ENCODE data around the gene CNBD2.

DNA sequence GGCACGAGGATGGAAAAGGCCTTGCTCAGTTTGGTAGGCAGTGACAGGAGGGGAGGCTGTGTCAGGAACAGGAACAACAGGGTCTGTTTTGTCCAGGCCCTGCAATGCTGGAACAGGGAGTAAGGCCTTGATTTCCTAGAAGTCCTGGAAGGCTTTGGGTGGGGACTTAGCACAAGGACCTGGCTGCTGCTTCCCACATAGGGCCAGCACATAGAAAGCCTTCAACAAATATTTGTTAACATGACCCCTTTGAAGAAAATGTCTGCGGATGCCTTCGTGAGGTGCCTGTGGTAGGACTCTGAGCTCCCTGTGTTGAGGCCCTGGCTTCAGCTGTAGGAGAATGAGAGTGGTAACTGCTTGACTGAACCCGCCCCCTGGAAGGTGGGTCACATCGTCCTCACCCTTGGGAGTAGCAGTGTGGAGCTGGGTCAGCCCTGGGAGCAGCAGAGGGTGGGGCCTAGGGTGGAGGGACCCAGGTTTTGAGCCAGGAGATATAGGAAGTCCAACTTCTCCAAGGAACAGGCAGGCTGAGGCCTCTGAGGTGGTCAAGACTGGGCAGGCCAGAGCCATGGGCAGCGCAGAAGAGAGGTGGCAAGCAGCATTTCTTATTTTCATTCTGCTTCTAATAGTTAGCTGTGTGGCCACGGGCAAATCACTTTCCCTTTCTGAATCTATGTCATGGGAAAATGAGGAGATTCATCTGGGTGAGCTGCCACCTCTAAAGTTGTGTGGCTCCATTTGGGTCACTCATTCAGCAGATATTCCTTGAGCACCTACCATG lies 50.0 kb downstream of the CNBD2 start:
- TF ChIP-seq, protein P1, sequence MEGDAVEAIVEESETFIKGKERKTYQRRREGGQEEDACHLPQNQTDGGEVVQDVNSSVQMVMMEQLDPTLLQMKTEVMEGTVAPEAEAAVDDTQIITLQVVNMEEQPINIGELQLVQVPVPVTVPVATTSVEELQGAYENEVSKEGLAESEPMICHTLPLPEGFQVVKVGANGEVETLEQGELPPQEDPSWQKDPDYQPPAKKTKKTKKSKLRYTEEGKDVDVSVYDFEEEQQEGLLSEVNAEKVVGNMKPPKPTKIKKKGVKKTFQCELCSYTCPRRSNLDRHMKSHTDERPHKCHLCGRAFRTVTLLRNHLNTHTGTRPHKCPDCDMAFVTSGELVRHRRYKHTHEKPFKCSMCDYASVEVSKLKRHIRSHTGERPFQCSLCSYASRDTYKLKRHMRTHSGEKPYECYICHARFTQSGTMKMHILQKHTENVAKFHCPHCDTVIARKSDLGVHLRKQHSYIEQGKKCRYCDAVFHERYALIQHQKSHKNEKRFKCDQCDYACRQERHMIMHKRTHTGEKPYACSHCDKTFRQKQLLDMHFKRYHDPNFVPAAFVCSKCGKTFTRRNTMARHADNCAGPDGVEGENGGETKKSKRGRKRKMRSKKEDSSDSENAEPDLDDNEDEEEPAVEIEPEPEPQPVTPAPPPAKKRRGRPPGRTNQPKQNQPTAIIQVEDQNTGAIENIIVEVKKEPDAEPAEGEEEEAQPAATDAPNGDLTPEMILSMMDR (IDR thresholded peaks at IDR 0.05): no peak
- TF ChIP-seq ZFX (IDR thresholded peaks at IDR 0.05; ENCODE audit: borderline replicate concordance): no peak
